ENCODE measurements around the gene LCN2.
"Not testable (repeated sequence)": the region's sequence is repeated elsewhere in the genome, so short reads cannot be mapped to it uniquely, and the experiment has no call there.

LCN2 gene

GRCh38 chr9:128128836-128129590, 20.2 kb upstream of the LCN2 start:
- no peak for DNase-seq

GRCh38 chr9:128129976-128130590, 19.2 kb upstream of the LCN2 start:
- not testable (repeated sequence) for DNase-seq

- DNase-seq = not testable (repeated sequence)
These were observed 18.6 kb upstream of the LCN2 start for GRCh38 chr9:128130651-128131050.

- DNase-seq = not testable (repeated sequence)
These were observed 17.9 kb upstream of the LCN2 start for GRCh38 chr9:128131346-128131745.

GRCh38 chr9:128132139-128132538, 17.1 kb upstream of the LCN2 start:
- not testable (repeated sequence) for DNase-seq

- DNase-seq = not testable (repeated sequence)
These were observed 13.7 kb upstream of the LCN2 start for GRCh38 chr9:128135561-128135960.

- DNase-seq = no peak
These were observed 12.1 kb upstream of the LCN2 start for GRCh38 chr9:128136816-128137793.

GRCh38 chr9:128138001-128138400, 11.3 kb upstream of the LCN2 start:
- DNase-seq = no peak

GRCh38 chr9:128139621-128140020, 9.6 kb upstream of the LCN2 start:
- DNase-seq = no peak

GRCh38 chr9:128141604-128142003, 7.6 kb upstream of the LCN2 start:
- DNase-seq = no peak

GRCh38 chr9:128142061-128142460, 7.2 kb upstream of the LCN2 start:
- no peak for DNase-seq

- DNase-seq = no peak
These were observed 6.7 kb upstream of the LCN2 start for GRCh38 chr9:128142596-128142995.

GRCh38 chr9:128143525-128144238, 5.6 kb upstream of the LCN2 start:
- no peak for DNase-seq

GRCh38 chr9:128144239-128145181, 4.7 kb upstream of the LCN2 start:
- no peak for DNase-seq

- DNase-seq = no peak
These were observed 3.7 kb upstream of the LCN2 start for GRCh38 chr9:128145536-128145935.

GRCh38 chr9:128145951-128146351, 3.3 kb upstream of the LCN2 start:
- DNase-seq = no peak

GRCh38 chr9:128146591-128147120, 2.6 kb upstream of the LCN2 start:
- no peak for DNase-seq

GRCh38 chr9:128148509-128149000, 698 bp upstream of the LCN2 start:
- DNase-seq = no peak

- DNase-seq = no peak
These were observed 819 bp downstream of the LCN2 start for GRCh38 chr9:128149951-128150593.

- no peak for DNase-seq
These were observed 1.5 kb downstream of the LCN2 start for GRCh38 chr9:128150594-128151308.
